ENCODE data around the gene TRNP1.

The TRNP1 gene

GRCh38 chr1:27015260-27015659 lies 21.8 kb downstream of the TRNP1 start:
- no peak for TF ChIP-seq CEBPB (IDR thresholded peaks at IDR 0.05)
- TF ChIP-seq, protein P1, sequence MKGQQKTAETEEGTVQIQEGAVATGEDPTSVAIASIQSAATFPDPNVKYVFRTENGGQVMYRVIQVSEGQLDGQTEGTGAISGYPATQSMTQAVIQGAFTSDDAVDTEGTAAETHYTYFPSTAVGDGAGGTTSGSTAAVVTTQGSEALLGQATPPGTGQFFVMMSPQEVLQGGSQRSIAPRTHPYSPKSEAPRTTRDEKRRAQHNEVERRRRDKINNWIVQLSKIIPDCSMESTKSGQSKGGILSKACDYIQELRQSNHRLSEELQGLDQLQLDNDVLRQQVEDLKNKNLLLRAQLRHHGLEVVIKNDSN (IDR thresholded peaks at IDR 0.05), result no peak
- TF ChIP-seq, protein P2, sequence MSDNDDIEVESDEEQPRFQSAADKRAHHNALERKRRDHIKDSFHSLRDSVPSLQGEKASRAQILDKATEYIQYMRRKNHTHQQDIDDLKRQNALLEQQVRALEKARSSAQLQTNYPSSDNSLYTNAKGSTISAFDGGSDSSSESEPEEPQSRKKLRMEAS (IDR thresholded peaks at IDR 0.05), result no peak

- TF ChIP-seq TEAD4 (IDR thresholded peaks at IDR 0.05), result no peak
- no peak for TF ChIP-seq FOXM1 (IDR thresholded peaks at IDR 0.05; ENCODE audit: borderline replicate concordance, low read depth)
- TF ChIP-seq NFIC (IDR thresholded peaks at IDR 0.05), result no peak
Measured at GRCh38 chr1:27016376-27016775, 22.9 kb downstream of the TRNP1 start.

DNA sequence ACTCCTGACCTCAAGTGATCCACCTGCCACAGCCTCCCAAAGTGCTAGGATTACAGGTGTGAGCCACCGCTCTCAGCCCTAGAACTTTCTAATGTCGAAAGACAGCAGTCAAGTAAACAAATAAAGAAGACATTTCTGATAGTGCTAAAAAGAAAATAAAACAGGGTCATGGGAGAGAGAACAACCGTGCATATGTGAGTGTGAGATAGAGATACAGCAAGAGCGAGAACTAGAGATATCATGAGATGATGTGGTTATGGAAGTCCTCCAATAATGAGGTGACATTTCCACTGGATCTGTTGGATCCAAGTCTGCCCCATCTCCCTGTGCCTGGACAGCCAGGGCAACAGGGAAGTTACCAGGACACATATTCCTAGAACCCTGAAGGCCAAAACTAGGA lies 23.7 kb downstream of the TRNP1 start:
- TF ChIP-seq YY1 (IDR thresholded peaks at IDR 0.05; ENCODE audit: low read depth) (no peak), ZBTB7A (IDR thresholded peaks at IDR 0.05; ENCODE audit: low read depth) (no peak), EP300 (IDR thresholded peaks at IDR 0.05; ENCODE audit: borderline replicate concordance) (no peak), EGR1 (IDR thresholded peaks at IDR 0.05) (no peak), TCF12 (IDR thresholded peaks at IDR 0.05; ENCODE audit: low read depth) (no peak)
- TF ChIP-seq, protein P2 (IDR thresholded peaks at IDR 0.05), result no peak

DNA sequence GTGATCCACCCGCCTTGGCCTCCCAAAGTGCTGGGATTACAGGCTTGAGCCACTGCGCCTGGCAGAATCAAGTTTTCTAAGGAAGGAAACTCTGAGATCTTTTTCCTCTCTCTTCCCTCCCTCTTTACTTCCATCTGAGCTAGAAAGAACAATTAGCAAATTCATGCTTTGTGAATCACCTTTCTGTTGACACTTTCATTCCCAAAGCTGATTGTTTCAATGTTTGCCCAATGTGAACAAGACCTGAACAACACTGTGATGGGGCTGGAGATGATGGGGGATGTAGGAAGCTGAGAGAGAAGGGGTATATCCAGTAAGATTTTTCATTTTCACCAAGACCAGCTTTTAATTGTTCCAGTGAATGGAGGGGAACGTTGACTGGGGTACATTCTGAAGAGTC lies 24.8 kb downstream of the TRNP1 start:
- no peak for TF ChIP-seq NFIC (IDR thresholded peaks at IDR 0.05)
- peak; percentile 43; the same call in 1 of the 2 replicates for TF ChIP-seq TEAD4 (IDR thresholded peaks at IDR 0.05)

GRCh38 chr1:27021354-27022031 lies 28.0 kb downstream of the TRNP1 start:
- TF ChIP-seq YY1 (IDR thresholded peaks at IDR 0.05; ENCODE audit: low read depth) (no peak), FOXM1 (IDR thresholded peaks at IDR 0.05; ENCODE audit: borderline replicate concordance, low read depth) (no peak), TCF12 (IDR thresholded peaks at IDR 0.05; ENCODE audit: low read depth) (no peak), RAD21 (IDR thresholded peaks at IDR 0.05; ENCODE audit: low read depth) (no peak), EP300 (IDR thresholded peaks at IDR 0.05; ENCODE audit: borderline replicate concordance) (no peak), CEBPB (IDR thresholded peaks at IDR 0.05) (no peak)
- TF ChIP-seq, protein P1 (IDR thresholded peaks at IDR 0.05), result no peak

- TF ChIP-seq FOXM1 (IDR thresholded peaks at IDR 0.05; ENCODE audit: borderline replicate concordance, low read depth) (no peak), TCF12 (IDR thresholded peaks at IDR 0.05; ENCODE audit: low read depth) (no peak)
Measured at GRCh38 chr1:27025718-27026117, 32.2 kb downstream of the TRNP1 start.

DNA sequence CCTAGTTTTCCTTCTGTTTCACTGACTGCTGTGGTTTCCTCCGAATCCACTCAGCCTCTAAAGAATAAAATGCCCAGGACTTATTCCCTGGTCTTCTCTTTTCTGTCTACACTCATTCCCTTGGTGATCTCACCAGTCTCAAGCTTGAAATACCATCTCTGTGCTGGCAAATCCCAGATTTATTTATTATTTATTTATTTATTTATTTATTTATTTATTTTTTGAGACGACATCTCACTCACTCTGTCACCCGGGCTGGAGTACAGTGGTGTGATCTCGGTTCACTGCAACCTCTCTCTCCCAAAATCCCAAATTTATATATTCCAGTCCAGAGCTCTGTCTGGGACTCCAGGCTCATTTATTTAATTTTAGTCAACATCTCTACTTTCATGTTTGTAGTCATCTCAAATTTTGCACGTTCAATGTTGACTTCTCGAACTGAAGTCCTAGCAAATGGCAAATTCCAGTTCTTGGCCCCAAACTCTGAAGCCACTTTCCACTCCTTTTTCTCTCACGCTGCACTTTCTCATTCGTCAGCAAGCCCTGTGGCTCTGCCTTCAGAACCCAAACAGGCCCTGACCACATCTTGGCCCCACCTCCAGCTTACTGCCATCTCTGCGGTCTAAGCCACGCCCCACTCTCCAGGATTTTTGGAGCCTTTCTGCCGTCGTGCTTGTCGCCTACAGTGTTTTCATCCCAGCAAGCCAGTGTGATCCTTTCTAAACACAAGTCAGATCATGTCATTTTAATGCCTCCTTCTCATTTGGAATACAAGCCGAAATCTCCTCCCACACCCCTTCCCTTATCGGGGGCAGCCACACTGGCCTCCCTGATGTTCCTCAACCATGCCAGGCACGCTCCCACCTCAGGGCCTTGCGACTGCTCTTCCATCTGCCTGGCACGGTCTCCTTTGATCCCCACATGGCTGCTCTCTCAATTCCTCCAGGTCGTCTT lies 33.4 kb downstream of the TRNP1 start:
- TF ChIP-seq EGR1 (IDR thresholded peaks at IDR 0.05), result no peak
- TF ChIP-seq REST (IDR thresholded peaks at IDR 0.05; ENCODE audit: low read depth), result no peak
- TF ChIP-seq TAF1 (IDR thresholded peaks at IDR 0.05; ENCODE audit: low read depth), result no peak
- TF ChIP-seq FOXM1 (IDR thresholded peaks at IDR 0.05; ENCODE audit: borderline replicate concordance, low read depth), result no peak
- TF ChIP-seq TEAD4 (IDR thresholded peaks at IDR 0.05), result no peak
- no peak for TF ChIP-seq ZBTB7A (IDR thresholded peaks at IDR 0.05; ENCODE audit: low read depth)
- no peak for TF ChIP-seq YY1 (IDR thresholded peaks at IDR 0.05; ENCODE audit: low read depth)
- no peak for TF ChIP-seq CREB1 (IDR thresholded peaks at IDR 0.05; ENCODE audit: low read depth)
- TF ChIP-seq RAD21 (IDR thresholded peaks at IDR 0.05; ENCODE audit: low read depth), result no peak
- no peak for TF ChIP-seq TCF12 (IDR thresholded peaks at IDR 0.05; ENCODE audit: low read depth)
- TF ChIP-seq, protein P2 (IDR thresholded peaks at IDR 0.05), result no peak
- no peak for TF ChIP-seq EP300 (IDR thresholded peaks at IDR 0.05; ENCODE audit: borderline replicate concordance)
- no peak for TF ChIP-seq NFIC (IDR thresholded peaks at IDR 0.05)
- TF ChIP-seq, protein P1 (IDR thresholded peaks at IDR 0.05), result no peak
- no peak for TF ChIP-seq CEBPB (IDR thresholded peaks at IDR 0.05)

All from Ishikawa (cell line).